ENCODE data around the gene GNB3.

- TF ChIP-seq CTCF (IDR thresholded peaks at IDR 0.05) = no peak
- TF ChIP-seq POLR2A (IDR thresholded peaks at IDR 0.05) = no peak
Measured at GRCh38 chr12:6792522-6793201, 48.1 kb upstream of the GNB3 start.

All from gastroesophageal sphincter (tissue), 3 donors.